NAMALWA (cell line): ENCODE measurements around the gene LLCFC1.

Experiments
- DNase-seq: peaks from one replicate; pipeline ENCODE4 v3.0.0-alpha.2; 2015; ENCODE audit warnings: low spot score

LLCFC1 gene

GRCh38 chr7:142939226-142939910 lies at the start of gene LLCFC1:
LLCFC1 (plus strand) TSS chr7:142939484; CDS start chr7:142939622, 138 bp downstream.
- DNase-seq, result peak; percentile 72

GRCh38 chr7:142889816-142890215 lies 49.5 kb upstream of the LLCFC1 start:
- DNase-seq, result no peak

- no peak for DNase-seq
Observed at GRCh38 chr7:142890874-142891485, 48.3 kb upstream of the LLCFC1 start.

GRCh38 chr7:142891490-142892082 lies 47.7 kb upstream of the LLCFC1 start:
- no peak for DNase-seq

GRCh38 chr7:142892951-142893350 lies 46.3 kb upstream of the LLCFC1 start:
- no peak for DNase-seq

- no peak for DNase-seq
Observed at GRCh38 chr7:142894112-142894984, 44.9 kb upstream of the LLCFC1 start.

GRCh38 chr7:142894985-142895593 lies 44.2 kb upstream of the LLCFC1 start:
- no peak for DNase-seq

GRCh38 chr7:142896151-142896550 lies 43.1 kb upstream of the LLCFC1 start:
- DNase-seq, result no peak

- no peak for DNase-seq
Observed at GRCh38 chr7:142896741-142897379, 42.4 kb upstream of the LLCFC1 start.

GRCh38 chr7:142897691-142898090 lies 41.6 kb upstream of the LLCFC1 start:
- no peak for DNase-seq

- no peak for DNase-seq
Observed at GRCh38 chr7:142898377-142899170, 40.7 kb upstream of the LLCFC1 start.

- DNase-seq, result no peak
Observed at GRCh38 chr7:142899661-142900060, 39.6 kb upstream of the LLCFC1 start.

- no peak for DNase-seq
Observed at GRCh38 chr7:142901426-142902259, 37.6 kb upstream of the LLCFC1 start.

GRCh38 chr7:142904128-142904527 lies 35.2 kb upstream of the LLCFC1 start:
- no peak for DNase-seq

- no peak for DNase-seq
Observed at GRCh38 chr7:142905759-142906158, 33.5 kb upstream of the LLCFC1 start.

GRCh38 chr7:142906643-142907042 lies 32.6 kb upstream of the LLCFC1 start:
- DNase-seq, result no peak

- DNase-seq, result no peak
Observed at GRCh38 chr7:142908290-142908689, 31.0 kb upstream of the LLCFC1 start.

GRCh38 chr7:142908921-142909890 lies 30.1 kb upstream of the LLCFC1 start:
- DNase-seq, result peak; percentile 61

GRCh38 chr7:142910031-142910433 lies 29.3 kb upstream of the LLCFC1 start:
- no peak for DNase-seq
